H1 (cell line): ENCODE data around the gene GABBR1. TPM values are rescaled to one million over a fixed set of nuclear protein-coding genes. Genes with fewer than 3 reads are reported as not detected.

Source experiments
- CTCF ChIA-PET: fragments of 300-600 bp; sonication (Branson Sonifier 250); formaldehyde crosslinking; loops from one replicate; lab custom pipeline; 2021; ENCODE audit not compliant: partially characterized antibody; lab: Charles Lee
- POLR2A ChIA-PET: fragments of 300-600 bp; sonication (Branson Sonifier 250); formaldehyde crosslinking; loops from one replicate; lab custom pipeline; 2021; ENCODE audit warnings: inconsistent platforms; ENCODE audit not compliant: partially characterized antibody; lab: Charles Lee
- DNase-seq, 2 experiments: peaks; one replicate each; pipeline versions ENCODE4 v3.0.0 to v3.0.0-alpha.2; 2010 to 2022; ENCODE audit warnings: low spot score in 2 of 2, low read depth in 1 of 2, mixed read lengths in 1 of 2
- FAIRE-seq: peaks from 2 replicates; lab custom pipeline; 2011; peaks lifted over from hg19 to GRCh38; lab: Jason Lieb, UNC
- H2AFZ ChIP-seq: 2 replicates; pipeline ENCODE4 v1.8.1; 2012; ENCODE audit warnings: low read length, inconsistent platforms
- H2AK5ac ChIP-seq: 2 replicates; pipeline ENCODE4 v1.6.1; 2013; ENCODE audit warnings: low read depth, low read length
- H2BK120ac ChIP-seq: replicated peaks from 2 replicates; pipeline ENCODE3; 2013; ENCODE audit warnings: low read depth, low read length, inconsistent platforms
- H2BK12ac ChIP-seq: 2 replicates; pipeline ENCODE4 v1.6.1; 2013; ENCODE audit warnings: low read depth, low read length
- H2BK15ac ChIP-seq: 2 replicates; pipeline ENCODE4 v1.6.1; 2013; ENCODE audit warnings: low read length
- H2BK20ac ChIP-seq: 2 replicates; pipeline ENCODE4 v1.6.1; 2013; ENCODE audit warnings: low read length
- H2BK5ac ChIP-seq: 2 replicates; pipeline ENCODE4 v1.6.1; 2013; ENCODE audit warnings: low read depth, low read length
- H3K14ac ChIP-seq: 2 replicates; pipeline ENCODE4 v1.6.1; 2013; ENCODE audit warnings: inconsistent platforms; ENCODE audit not compliant: insufficient read length
- H3K18ac ChIP-seq: 2 replicates; pipeline ENCODE4 v1.6.1; 2013; ENCODE audit warnings: low read length; ENCODE audit errors: extremely low read depth
- H3K23ac ChIP-seq: 2 replicates; pipeline ENCODE4 v1.6.1; 2013; ENCODE audit warnings: inconsistent platforms; ENCODE audit not compliant: insufficient read length
- H3K23me2 ChIP-seq: 2 replicates; pipeline ENCODE4 v1.6.1; 2013; ENCODE audit warnings: low read depth, low read length
- H3K27ac ChIP-seq: 2 replicates; pipeline ENCODE4 v1.6.1; 2011; ENCODE audit warnings: low read depth, low read length, inconsistent platforms
- H3K27me3 ChIP-seq, 4 experiments: replicated peaks in 1 of 4; 1 replicate in 1 of 4; 2 replicates in 3 of 4; pipeline versions ENCODE4 v1.6.1 to v1.8.1; 2011 to 2013; ENCODE audit warnings: low read length in 3 of 4, mild to moderate bottlenecking in 3 of 4, inconsistent platforms in 2 of 4, mixed read lengths in 2 of 4, moderate library complexity in 1 of 4; ENCODE audit not compliant: control insufficient read depth in 3 of 4, insufficient read depth in 3 of 4; ENCODE audit errors: extremely low read depth in 1 of 4
- H3K36me3 ChIP-seq, 4 experiments: 2 replicates each; pipeline versions ENCODE4 v1.6.1 to v1.8.1; 2011 to 2013; ENCODE audit warnings: mild to moderate bottlenecking in 4 of 4, low read length in 3 of 4, moderate library complexity in 2 of 4, control low read depth in 1 of 4, inconsistent platforms in 1 of 4; ENCODE audit not compliant: insufficient read depth in 4 of 4, control insufficient read depth in 2 of 4
- H3K4ac ChIP-seq: replicated peaks from 2 replicates; pipeline ENCODE3; 2013; ENCODE audit warnings: low read length, low read depth, mixed read lengths, inconsistent platforms; ENCODE audit not compliant: insufficient read length
- H3K4me1 ChIP-seq, 4 experiments: replicated peaks in 1 of 4; 1 replicate in 1 of 4; 2 replicates in 3 of 4; pipeline versions ENCODE4 v1.6.1 to v1.8.1; 2011 to 2013; ENCODE audit warnings: low read length in 3 of 4, inconsistent platforms in 2 of 4, mixed read lengths in 1 of 4; ENCODE audit not compliant: insufficient read depth in 4 of 4, control insufficient read depth in 3 of 4
- H3K4me2 ChIP-seq, 2 experiments: 2 replicates each; pipeline versions ENCODE4 v1.6.1 to v1.8.1; 2011 to 2013; ENCODE audit warnings: low read depth in 2 of 2, low read length in 2 of 2, control low read depth in 1 of 2, inconsistent platforms in 1 of 2, mild to moderate bottlenecking in 1 of 2; ENCODE audit not compliant: insufficient read depth in 1 of 2
- H3K4me3 ChIP-seq, 4 experiments: fragments of 200-600, 300-600 bp in 1 of 4; sonication (generic), shearing (Covaris generic), sonication (Bioruptor Twin) in 1 of 4; 2 replicates each; pipeline versions ENCODE4 v1.5.1 to v1.8.1; 2011 to 2016; ENCODE audit warnings: low read length in 4 of 4, low read depth in 3 of 4, control low read depth in 2 of 4, inconsistent platforms in 2 of 4, mild to moderate bottlenecking in 2 of 4, mixed read lengths in 1 of 4, moderate library complexity in 1 of 4; ENCODE audit not compliant: insufficient read depth in 2 of 4; ENCODE audit errors: extremely low read depth in 1 of 4
- H3K56ac ChIP-seq: replicated peaks from 2 replicates; pipeline ENCODE3; 2013; ENCODE audit warnings: low read depth, mild to moderate bottlenecking, mixed read lengths, low read length, inconsistent platforms; ENCODE audit not compliant: insufficient read length
- H3K79me1 ChIP-seq: 2 replicates; pipeline ENCODE4 v1.6.1; 2013; ENCODE audit warnings: low read depth, low read length, control low read depth
- H3K79me2 ChIP-seq, 2 experiments: 2 replicates each; pipeline versions ENCODE4 v1.6.1 to v1.8.1; 2012 to 2013; ENCODE audit warnings: low read length in 2 of 2, mild to moderate bottlenecking in 2 of 2, inconsistent platforms in 1 of 2; ENCODE audit not compliant: insufficient read depth in 2 of 2, control insufficient read depth in 1 of 2
- H3K9ac ChIP-seq, 4 experiments: replicated peaks in 1 of 4; 1 replicate in 1 of 4; 2 replicates in 3 of 4; pipeline versions ENCODE4 v1.6.1 to v1.8.1; 2011 to 2013; ENCODE audit warnings: low read depth in 3 of 4, low read length in 3 of 4, control low read depth in 2 of 4, mild to moderate bottlenecking in 2 of 4, moderate library complexity in 2 of 4, inconsistent platforms in 1 of 4; ENCODE audit errors: extremely low read depth in 1 of 4
- H3K9me3 ChIP-seq, 2 experiments: 2 replicates each; pipeline versions ENCODE4 v1.6.1 to v1.8.1; 2012 to 2013; ENCODE audit warnings: mild to moderate bottlenecking in 2 of 2, moderate library complexity in 2 of 2, control low read depth in 1 of 2, inconsistent platforms in 1 of 2, low read depth in 1 of 2, low read length in 1 of 2, mixed read lengths in 1 of 2; ENCODE audit not compliant: insufficient read depth in 2 of 2
- H4K20me1 ChIP-seq, 2 experiments: replicated peaks in 1 of 2; 2 replicates each; pipeline versions ENCODE3 to v1.8.1; 2011 to 2013; ENCODE audit warnings: inconsistent platforms in 2 of 2, low read length in 2 of 2, mild to moderate bottlenecking in 1 of 2; ENCODE audit not compliant: insufficient read depth in 2 of 2, control insufficient read depth in 1 of 2
- H4K5ac ChIP-seq: 2 replicates; pipeline ENCODE4 v1.6.1; 2013; ENCODE audit warnings: low read length, low read depth, mixed read lengths, inconsistent platforms; ENCODE audit not compliant: insufficient read length
- H4K8ac ChIP-seq: 2 replicates; pipeline ENCODE4 v1.8.0; 2013; ENCODE audit warnings: mild to moderate bottlenecking, moderate library complexity, low read length, inconsistent platforms; ENCODE audit not compliant: insufficient read depth; ENCODE audit errors: extremely low read depth
- H4K91ac ChIP-seq: replicated peaks from 2 replicates; pipeline ENCODE3; 2013; ENCODE audit warnings: low read length, mixed read lengths, inconsistent platforms; ENCODE audit not compliant: insufficient read length
- CBX8 ChIP-seq: fragments of 300-800, 300-1000 bp; sonication (generic); IDR thresholded peaks from 2 replicates; pipeline ENCODE4 v1.7.1; 2016; ENCODE audit warnings: low read depth, low read length, borderline replicate concordance
- GABPA ChIP-seq: IDR thresholded peaks from 2 replicates; pipeline ENCODE4 v1.6.1; 2011; ENCODE audit warnings: mild to moderate bottlenecking, low read length, moderate library complexity, borderline replicate concordance; ENCODE audit not compliant: insufficient read depth
- PHF8 ChIP-seq: fragments of 200-600 bp; sonication (generic); conservative IDR thresholded peaks from 2 replicates; pipeline ENCODE4 v1.7.1; 2012; ENCODE audit warnings: low read depth, mild to moderate bottlenecking, inconsistent platforms, low read length, moderate library complexity
- SAP30 ChIP-seq: fragments of 300-600 bp; sonication (generic); IDR thresholded peaks from 2 replicates; pipeline ENCODE4 v1.7.1; 2012; ENCODE audit warnings: low read length, moderate library complexity, mild to moderate bottlenecking, inconsistent platforms; ENCODE audit not compliant: insufficient read depth, insufficient replicate concordance
- SRF ChIP-seq: IDR thresholded peaks from 2 replicates; pipeline ENCODE4 v1.6.1; 2011; ENCODE audit warnings: mild to moderate bottlenecking, low read depth, low read length, moderate library complexity
- SUZ12 ChIP-seq: fragments of 200-600 bp; sonication (generic); IDR thresholded peaks from 2 replicates; pipeline ENCODE4 v1.6.1; 2012; ENCODE audit warnings: mild to moderate bottlenecking, inconsistent platforms, low read length, moderate library complexity, mixed read lengths
- TAF7 ChIP-seq: optimal IDR thresholded peaks from 2 replicates; pipeline ENCODE3; 2011; ENCODE audit warnings: low read depth, mild to moderate bottlenecking, inconsistent platforms, low read length, moderate library complexity, borderline replicate concordance
- WGBS, 2 experiments: shearing (Covaris generic) in 1 of 2; methylation state at CpG; one replicate each; pipeline versions ENCODE4 v1.1.6 to v1.1.7; 2013 to 2015; ENCODE audit warnings: low lambda C conversion rate in 2 of 2, mixed read lengths in 2 of 2, inconsistent platforms in 1 of 2, low coverage in 1 of 2, missing lambda C conversion rate in 1 of 2; ENCODE audit not compliant: insufficient replicate concordance in 2 of 2, insufficient coverage in 1 of 2, insufficient read length in 1 of 2; ENCODE audit errors: extremely low coverage in 1 of 2, missing lambda C conversion rate in 1 of 2; 5-methylcytosine and 5-hydroxymethylcytosine counted together
- polyA plus RNA-seq, 7 experiments: library from polyadenylated mRNA; depleted of rRNA in 3 of 7; stranded (reverse) in 5 of 7; unstranded in 2 of 7; fragments of >200 nt in 5 of 7; fragments of 200-250 nt in 2 of 7; gene quantifications; 1 replicate in 5 of 7; 2 replicates in 1 of 7; 4 replicates in 1 of 7; pipeline versions ENCODE4 v1.2.1 to v1.2.3, GENCODE V29; 2011 to 2013; ENCODE audit warnings: missing spikeins in 2 of 7, mixed read lengths in 2 of 7
- total RNA-seq: library from RNA; stranded (reverse); fragmentation: NEBNext Ultra II Directional; extraction: Animal tissue kit (Norgen Biotek cat#: 25700); gene quantifications from 2 replicates; pipeline ENCODE4 v1.2.1, GENCODE V29; 2021
- TF ChIP-seq, protein P1 (sequence below): IDR thresholded peaks from 2 replicates; pipeline ENCODE4 v1.6.1; 2012; ENCODE audit warnings: low read length, inconsistent platforms

The GABBR1 gene
- total and polyA plus RNA-seq, 2 of the 8 experiments (the other 6 are each of a cell fraction or from before 2014, with no cell fraction given), result 75.9 to 78.3 TPM

DNA sequence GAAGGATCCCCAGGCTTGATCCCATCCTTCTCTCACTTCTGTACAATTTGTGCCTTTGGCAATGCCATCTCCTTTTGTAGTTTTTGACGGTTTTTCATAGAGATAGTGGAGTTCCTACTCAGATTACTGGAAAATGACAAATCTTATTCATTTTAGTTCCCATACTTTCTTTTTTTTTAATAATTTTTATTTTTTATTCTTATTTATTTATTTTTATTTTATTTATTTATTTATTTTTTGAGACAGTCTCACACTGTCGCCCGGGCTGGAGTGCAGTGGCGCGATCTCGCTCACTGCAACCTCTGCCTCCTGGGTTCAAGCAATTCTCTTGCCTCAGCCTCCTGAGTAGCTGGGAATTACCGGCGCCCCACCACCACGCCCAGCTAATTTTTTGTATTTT, 4.3 kb upstream of the GABBR1 start:
- no peaks in the 10 kb centered on the region for H4K20me1 ChIP-seq
- TF ChIP-seq PHF8 (no peak), CBX8 (no peak), TAF7 (no peak), SUZ12 (no peak), GABPA (no peak), SRF (no peak), SAP30 (no peak)
- TF ChIP-seq, protein P1, sequence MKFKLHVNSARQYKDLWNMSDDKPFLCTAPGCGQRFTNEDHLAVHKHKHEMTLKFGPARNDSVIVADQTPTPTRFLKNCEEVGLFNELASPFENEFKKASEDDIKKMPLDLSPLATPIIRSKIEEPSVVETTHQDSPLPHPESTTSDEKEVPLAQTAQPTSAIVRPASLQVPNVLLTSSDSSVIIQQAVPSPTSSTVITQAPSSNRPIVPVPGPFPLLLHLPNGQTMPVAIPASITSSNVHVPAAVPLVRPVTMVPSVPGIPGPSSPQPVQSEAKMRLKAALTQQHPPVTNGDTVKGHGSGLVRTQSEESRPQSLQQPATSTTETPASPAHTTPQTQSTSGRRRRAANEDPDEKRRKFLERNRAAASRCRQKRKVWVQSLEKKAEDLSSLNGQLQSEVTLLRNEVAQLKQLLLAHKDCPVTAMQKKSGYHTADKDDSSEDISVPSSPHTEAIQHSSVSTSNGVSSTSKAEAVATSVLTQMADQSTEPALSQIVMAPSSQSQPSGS, result no peak
- no peak overlapping the region for H2BK12ac ChIP-seq
- no peaks in the 10 kb centered on the region for H3K79me1 ChIP-seq
- H2BK120ac ChIP-seq, result no peak overlapping the region
- no peak overlapping the region for H3K4me3 ChIP-seq
- no peak overlapping the region for H4K5ac ChIP-seq
- peaks cover 4 to 6% (median 4%) of the 10 kb centered on the region in 4 experiments; a peak in 6 of 7 replicates for H3K4me1 ChIP-seq
- no peaks in the 10 kb centered on the region for H3K9me3 ChIP-seq
- H3K27me3 ChIP-seq, result no peaks in the 10 kb centered on the region
- no peak overlapping the region for H3K4ac ChIP-seq
- POLR2A ChIA-PET, result interaction anchor here (1.0 kb wide), 1 partner anchor 19 kb away, joined by 3 read pairs; no protein-coding TSS in a partner anchor
- H4K91ac ChIP-seq, result no peak overlapping the region
- H2AK5ac ChIP-seq, result no peak overlapping the region
- DNase-seq (no peak), FAIRE-seq (no peak)
- no peak overlapping the region for H3K14ac ChIP-seq
- WGBS, 2 experiments, result 92% methylated on average over 9 of the region's 9 CpGs; no CpG with 5 or more reads in 1 of the 2 experiments
- no peak overlapping the region for H2BK5ac ChIP-seq
- H3K18ac ChIP-seq, result no peak overlapping the region
- H3K23ac ChIP-seq, result no peak overlapping the region
- H3K79me2 ChIP-seq, result peaks cover 0 to 3% of the 10 kb centered on the region in 2 experiments; a peak in 1 of 4 replicates
- H3K4me2 ChIP-seq, result no peak overlapping the region
- H3K27ac ChIP-seq, result no peak overlapping the region
- no peak overlapping the region for H3K9ac ChIP-seq
- no peaks in the 10 kb centered on the region for H3K36me3 ChIP-seq
- CTCF ChIA-PET, result interaction anchor here (0.7 to 33.1 kb wide), 3 partner anchors 18 to 34 kb away, joined by 3 to 658 read pairs (median 3); partner anchors contain the start of gene MOG
- no peak overlapping the region for H4K8ac ChIP-seq
- H3K23me2 ChIP-seq, result peaks cover 6% of the 10 kb centered on the region; the same call in 1 of the 2 replicates
- no peak overlapping the region for H2BK20ac ChIP-seq
- no peak overlapping the region for H2BK15ac ChIP-seq
- H2AFZ ChIP-seq, result no peak overlapping the region
- no peak overlapping the region for H3K56ac ChIP-seq
